ENCODE data around the gene VAMP1.
"Not testable (repeated sequence)": the region's sequence is repeated elsewhere in the genome, so short reads cannot be mapped to it uniquely, and the experiment has no call there.

Gene VAMP1

GRCh38 chr12:6478416-6478815 lies 7.9 kb upstream of the VAMP1 start:
- no peak for TF ChIP-seq ZFP37 (tag by site-specific recombination; IDR thresholded peaks at IDR 0.05)
- no peak for TF ChIP-seq ZNF174 (tag by site-specific recombination; IDR thresholded peaks at IDR 0.05)
- TF ChIP-seq ZSCAN30 (tag by site-specific recombination; IDR thresholded peaks at IDR 0.05) = no peak
- TF ChIP-seq PRDM1 (tag by site-specific recombination; IDR thresholded peaks at IDR 0.05) = no peak
- no peak for TF ChIP-seq ZNF398 (tag by site-specific recombination; IDR thresholded peaks at IDR 0.05)
- TF ChIP-seq ZNF629 (tag by site-specific recombination; IDR thresholded peaks at IDR 0.05) = no peak
- no peak for TF ChIP-seq ZFP41 (tag by site-specific recombination; IDR thresholded peaks at IDR 0.05; ENCODE audit: borderline replicate concordance)
- TF ChIP-seq ZNF366 (tag by site-specific recombination; conservative IDR thresholded peaks at IDR 0.05) = no peak
- no peak for TF ChIP-seq HOXA7 (CRISPR knock-in tag; IDR thresholded peaks at IDR 0.05; ENCODE audit: borderline replicate concordance)
- TF ChIP-seq ZBTB11 (tag by site-specific recombination; conservative IDR thresholded peaks at IDR 0.05; ENCODE audit: low read depth) = no peak
- no peak for TF ChIP-seq ZNF747 (tag by site-specific recombination; IDR thresholded peaks at IDR 0.05)
- no peak for TF ChIP-seq ZNF23 (tag by site-specific recombination; IDR thresholded peaks at IDR 0.05; ENCODE audit: borderline replicate concordance)
- TF ChIP-seq ZNF624 (tag by site-specific recombination; IDR thresholded peaks at IDR 0.05) = no peak
- Histone ChIP-seq H3K9me3 (ENCODE audit: control insufficient read depth, insufficient read depth, low read depth, low read length) (no peaks in the 10 kb centered on the region), H3K4me3 (ENCODE audit: low read depth, low read length) (no peak overlapping the region), H3K36me3 (ENCODE audit: control insufficient read depth in 2 of 2, insufficient read depth in 1 of 2, low read length in 2 of 2) (no peaks in the 10 kb centered on the region), H3K4me1 (ENCODE audit: control insufficient read depth, insufficient read depth, low read length) (no peaks in the 10 kb centered on the region), H3K27ac (ENCODE audit: extremely low read depth, low read depth, low read length) (no peak overlapping the region)
- POLR2A ChIA-PET = no interaction called here
- CTCF ChIA-PET = no interaction called here

GRCh38 chr12:6477601-6478377 lies 7.3 kb upstream of the VAMP1 start:
- POLR2A ChIA-PET; H3K9me3 ChIP-seq (ENCODE audit: control insufficient read depth, insufficient read depth, low read depth, low read length); H3K4me3 ChIP-seq (ENCODE audit: low read depth, low read length); H3K4me1 ChIP-seq (ENCODE audit: control insufficient read depth, insufficient read depth, low read length); H3K36me3 ChIP-seq (ENCODE audit: control insufficient read depth in 2 of 2, insufficient read depth in 1 of 2, low read length in 2 of 2); H3K27ac ChIP-seq (ENCODE audit: extremely low read depth, low read depth, low read length): not testable (repeated sequence)
- CTCF ChIA-PET = interaction anchor here (0.7 kb wide), 1 partner anchor 141 kb away, joined by 3 read pairs; no protein-coding TSS in a partner anchor

- Histone ChIP-seq H3K9me3 (ENCODE audit: control insufficient read depth, insufficient read depth, low read depth, low read length) (no peaks in the 10 kb centered on the region), H3K4me3 (ENCODE audit: low read depth, low read length) (no peak overlapping the region), H3K36me3 (ENCODE audit: control insufficient read depth in 2 of 2, insufficient read depth in 1 of 2, low read length in 2 of 2) (no peaks in the 10 kb centered on the region), H3K27ac (ENCODE audit: extremely low read depth, low read depth, low read length) (no peak overlapping the region), H3K4me1 (ENCODE audit: control insufficient read depth, insufficient read depth, low read length) (no peaks in the 10 kb centered on the region)
- ChIA-PET POLR2A (no interaction called here), CTCF (no interaction called here)
- TF ChIP-seq ZNF843 (tag by site-specific recombination; IDR thresholded peaks at IDR 0.05) (no peak), ZNF324 (tag by site-specific recombination; IDR thresholded peaks at IDR 0.05) (no peak), ZNF239 (tag by site-specific recombination; IDR thresholded peaks at IDR 0.05) (no peak), GFI1B (tag by site-specific recombination; IDR thresholded peaks at IDR 0.05) (no peak), ZNF518A (tag by site-specific recombination; conservative IDR thresholded peaks at IDR 0.05; ENCODE audit: low read depth) (no peak), ZBTB44 (tag by site-specific recombination; IDR thresholded peaks at IDR 0.05) (no peak)
Measured at GRCh38 chr12:6476489-6476888, 6.0 kb upstream of the VAMP1 start.
